Endothelial cell of umbilical vein (primary cell): Measurements from ENCODE around the gene MKNK1. TPM values are rescaled to one million over a fixed set of nuclear protein-coding genes. Genes with fewer than 3 reads are reported as not detected.

Experiments used
- BruUV-seq: library from RNA; stranded (reverse); fragments of 400-500 nt; replicated peaks from 2 replicates; lab custom pipeline; 2021; lab: Mats Ljungman, UMichigan
- CTCF ChIA-PET: fragments of 300-600, 350-600 bp; sonication (Branson Sonifier 250); formaldehyde crosslinking; loops from one replicate; lab custom pipeline; 2021; ENCODE audit warnings: antibody characterized with exemption, inconsistent platforms; lab: Charles Lee
- POLR2A ChIA-PET: fragments of 300-600, 350-600 bp; sonication (Branson Sonifier 250); formaldehyde crosslinking; loops from one replicate; lab custom pipeline; 2021; ENCODE audit warnings: antibody characterized with exemption, inconsistent platforms; lab: Charles Lee
- DNase-seq: peaks from one replicate; pipeline ENCODE4 v3.0.0-alpha.2; 2011; ENCODE audit warnings: low read depth, low spot score
- FAIRE-seq: peaks from 2 replicates; lab custom pipeline; 2011; peaks lifted over from hg19 to GRCh38; lab: Jason Lieb, UNC
- H2AFZ ChIP-seq: 2 replicates; pipeline ENCODE4 v1.6.0; 2012; ENCODE audit warnings: low read depth, low read length, control low read depth, inconsistent platforms
- H3K27ac ChIP-seq: 2 replicates; pipeline ENCODE4 v1.5.1; 2011; ENCODE audit warnings: low read depth, mild to moderate bottlenecking, control low read depth, low read length, moderate library complexity; ENCODE audit not compliant: insufficient read depth
- H3K27me3 ChIP-seq, 2 experiments: 2 replicates each; pipeline versions ENCODE4 v1.6.0 to v1.6.1; 2011; ENCODE audit warnings: low read length in 2 of 2, mixed read lengths in 1 of 2; ENCODE audit not compliant: control insufficient read depth in 2 of 2, insufficient read depth in 2 of 2
- H3K36me3 ChIP-seq, 2 experiments: 2 replicates in 1 of 2; 3 replicates in 1 of 2; pipeline ENCODE4 v1.5.1; 2011; ENCODE audit warnings: low read length in 2 of 2, mild to moderate bottlenecking in 1 of 2, moderate library complexity in 1 of 2; ENCODE audit not compliant: control insufficient read depth in 2 of 2, insufficient read depth in 2 of 2; ENCODE audit errors: extremely low read depth in 1 of 2
- H3K4me1 ChIP-seq: 3 replicates; pipeline ENCODE4 v1.5.1; 2011; ENCODE audit warnings: mild to moderate bottlenecking, low read length; ENCODE audit not compliant: control insufficient read depth, insufficient read depth; ENCODE audit errors: extremely low read depth
- H3K4me2 ChIP-seq: 2 replicates; pipeline ENCODE4 v1.6.1; 2011; ENCODE audit warnings: low read length, control low read depth, mixed read lengths; ENCODE audit not compliant: insufficient read depth
- H3K4me3 ChIP-seq, 3 experiments: fragments of 200-600 bp in 1 of 3; sonication (generic), shearing (Covaris generic) in 1 of 3; replicated peaks in 1 of 3; 2 replicates each; pipeline ENCODE4 v1.5.1; 2011 to 2016; ENCODE audit warnings: control low read depth in 3 of 3, low read length in 3 of 3, mild to moderate bottlenecking in 2 of 3, inconsistent platforms in 1 of 3, low read depth in 1 of 3, moderate library complexity in 1 of 3; ENCODE audit not compliant: insufficient read depth in 1 of 3
- H3K79me2 ChIP-seq: 2 replicates; pipeline ENCODE4 v1.6.0; 2012; ENCODE audit warnings: low read length, inconsistent platforms; ENCODE audit not compliant: control insufficient read depth, insufficient read depth
- H3K9ac ChIP-seq: replicated peaks from 2 replicates; pipeline ENCODE3; 2011; ENCODE audit warnings: low read length, control low read depth; ENCODE audit not compliant: insufficient read depth; ENCODE audit errors: extremely low read depth
- H3K9me1 ChIP-seq: replicated peaks from 3 replicates; pipeline ENCODE4 v1.6.0; 2011; ENCODE audit warnings: mild to moderate bottlenecking, low read length; ENCODE audit not compliant: control insufficient read depth, insufficient read depth; ENCODE audit errors: extremely low read depth
- H3K9me3 ChIP-seq: replicated peaks from 2 replicates; pipeline ENCODE4 v1.5.1; 2012; ENCODE audit warnings: low read length, inconsistent platforms; ENCODE audit not compliant: control insufficient read depth, insufficient read depth
- H4K20me1 ChIP-seq: replicated peaks from 2 replicates; pipeline ENCODE3; 2011; ENCODE audit warnings: mild to moderate bottlenecking, low read length; ENCODE audit not compliant: control insufficient read depth, insufficient read depth; ENCODE audit errors: extremely low read depth
- CTCF ChIP-seq, 2 donors: IDR thresholded peaks; 1 replicate in 1 of 2; 2 replicates in 1 of 2; pipeline ENCODE4 v1.5.1; 2011; ENCODE audit warnings: low read length in 2 of 2, mild to moderate bottlenecking in 2 of 2, moderate library complexity in 2 of 2, control low read depth in 1 of 2, inconsistent platforms in 1 of 2, low read depth in 1 of 2; ENCODE audit not compliant: insufficient read depth in 1 of 2; ENCODE audit errors: extremely low read depth in 1 of 2
- EZH2 ChIP-seq: IDR thresholded peaks from 2 replicates; pipeline ENCODE4 v1.6.1; 2012; ENCODE audit warnings: borderline replicate concordance, low read depth, mild to moderate bottlenecking, moderate library complexity, low read length, inconsistent platforms; ENCODE audit not compliant: severe bottlenecking
- FOS ChIP-seq: IDR thresholded peaks from 2 replicates; pipeline ENCODE4 v1.6.1; 2011; ENCODE audit warnings: mild to moderate bottlenecking, low read length, moderate library complexity, borderline replicate concordance; ENCODE audit not compliant: insufficient read depth
- GATA2 ChIP-seq: IDR thresholded peaks from 2 replicates; pipeline ENCODE4 v1.7.0; 2011; ENCODE audit warnings: low read depth, mild to moderate bottlenecking, moderate library complexity, mixed read lengths, low read length; ENCODE audit not compliant: insufficient read length, insufficient read depth
- JUN ChIP-seq: IDR thresholded peaks from 2 replicates; pipeline ENCODE4 v1.6.1; 2011; ENCODE audit warnings: borderline replicate concordance, low read depth; ENCODE audit not compliant: insufficient read length, insufficient read depth
- MAX ChIP-seq: IDR thresholded peaks from 2 replicates; pipeline ENCODE4 v1.6.1; 2011; ENCODE audit not compliant: insufficient read depth, insufficient read length
- MYC ChIP-seq: IDR thresholded peaks from one replicate; pipeline ENCODE4 v1.6.1; 2011; ENCODE audit warnings: mild to moderate bottlenecking, low read depth, low read length
- POLR2AphosphoS5 ChIP-seq: IDR thresholded peaks from 2 replicates; pipeline ENCODE4 v1.6.1; 2012; ENCODE audit warnings: low read depth, mild to moderate bottlenecking, control low read depth, low read length, moderate library complexity; ENCODE audit not compliant: insufficient read depth
- dilution Hi-C: fragments of 300-500 bp; cut with MboI; formaldehyde crosslinking; loops from one replicate; pipeline ENCODE4 v1.15.0; 2019; ENCODE audit warnings: low sequenced_read_pairs; ENCODE audit not compliant: extremely low pct_ligation_motif_present
- intact Hi-C: fragments of 100-400 bp; cut with micrococcal nuclease; formaldehyde crosslinking; loops from one replicate; pipeline ENCODE4 v1.10.0; 2022
- polyA plus RNA-seq, 4 experiments: library from polyadenylated mRNA; depleted of rRNA in 3 of 4; stranded (reverse) in 3 of 4; unstranded in 1 of 4; fragments of >200 nt; gene quantifications; 2 replicates each; pipeline versions ENCODE4 v1.2.1 to v1.2.3, GENCODE V29; 2011 to 2012; ENCODE audit warnings: missing spikeins in 1 of 4
- total RNA-seq: library from RNA; stranded (reverse); gene quantifications from 2 replicates; pipeline ENCODE4 v1.2.3, GENCODE V29; 2021

Gene MKNK1
- total and polyA plus RNA-seq, 2 donors (not counting 3 experiments of a cell fraction or from before 2014, with no cell fraction given) = 32.9 to 42.6 TPM

- Histone ChIP-seq H3K9me3 (no peaks in the 10 kb centered on the region), H3K9ac (no peak overlapping the region), H3K27ac (no peak overlapping the region), H4K20me1 (no peaks in the 10 kb centered on the region), H3K4me3 (no peak overlapping the region), H3K27me3 (no peaks in the 10 kb centered on the region), H3K36me3 (no peaks in the 10 kb centered on the region), H3K79me2 (no peaks in the 10 kb centered on the region), H3K9me1 (no peaks in the 10 kb centered on the region), H2AFZ (no peak overlapping the region), H3K4me1 (peaks cover 11% of the 10 kb centered on the region), H3K4me2 (no peak overlapping the region)
- no peak for TF ChIP-seq FOS
- no peak for TF ChIP-seq MAX
- no peak for TF ChIP-seq CTCF (IDR thresholded peaks at IDR 0.05; ENCODE audit: extremely low read depth in 1 of 2, insufficient read depth in 1 of 2, low read depth in 1 of 2, low read length in 2 of 2)
- POLR2A ChIA-PET = no interaction called here
- FAIRE-seq (no peak), DNase-seq (no peak)
- intact Hi-C loops (no loop called here), dilution Hi-C loops (no loop called here)
- CTCF ChIA-PET = interaction anchor here (3.1 kb wide), 1 partner anchor 15 kb away, joined by 13 read pairs; the partner anchor contains the start of gene MKNK1
- BruUV-seq = no TSS peak
Measured at GRCh38 chr1:46618754-46619415, 14.8 kb upstream of the MKNK1 start.

DNA sequence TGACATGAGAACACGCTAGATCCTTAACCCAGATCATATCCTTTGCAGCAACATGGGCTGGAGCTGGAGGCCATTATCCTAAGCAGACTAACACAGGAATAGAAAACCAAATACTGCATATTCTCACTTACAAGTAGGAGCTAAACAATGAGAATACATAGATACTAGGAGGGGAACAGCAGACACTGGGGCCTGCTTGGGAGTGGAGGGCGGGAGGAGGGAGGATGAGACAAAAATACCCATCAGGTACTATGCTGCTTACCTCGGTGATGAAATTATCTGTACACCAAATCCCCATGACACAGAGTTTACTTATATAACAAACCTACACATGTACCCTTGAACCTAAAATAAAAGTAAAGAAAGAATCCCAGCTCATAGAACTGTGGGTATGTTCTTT lies 13.8 kb upstream of the MKNK1 start:
- no peaks in the 10 kb centered on the region for H3K27me3 ChIP-seq
- H3K4me3 ChIP-seq = no peak overlapping the region
- no peak overlapping the region for H3K27ac ChIP-seq
- peaks cover 11% of the 10 kb centered on the region for H3K4me1 ChIP-seq
- dilution Hi-C loops (no loop called here), intact Hi-C loops (loop anchor here (2.0 kb wide), 1 partner anchor 51 kb away; the partner anchor contains the start of gene ATPAF1)
- H3K9ac ChIP-seq = no peak overlapping the region
- no peaks in the 10 kb centered on the region for H4K20me1 ChIP-seq
- H2AFZ ChIP-seq = no peak overlapping the region
- BruUV-seq = no TSS peak
- POLR2A ChIA-PET = no interaction called here
- CTCF ChIA-PET = interaction anchor here (2.0 to 3.1 kb wide), 2 partner anchors 14 to 107 kb away, joined by 13 to 21 read pairs; partner anchors contain the start of gene MKNK1
- no peak for TF ChIP-seq MAX
- no peak for TF ChIP-seq GATA2
- TF ChIP-seq EZH2 = no peak
- TF ChIP-seq POLR2AphosphoS5 = no peak
- no peak for TF ChIP-seq JUN
- TF ChIP-seq MYC = no peak
- FAIRE-seq (no peak), DNase-seq (no peak)
- H3K9me3 ChIP-seq = no peaks in the 10 kb centered on the region
- H3K79me2 ChIP-seq = no peaks in the 10 kb centered on the region
- no peak overlapping the region for H3K4me2 ChIP-seq
- no peaks in the 10 kb centered on the region for H3K9me1 ChIP-seq
- no peaks in the 10 kb centered on the region for H3K36me3 ChIP-seq
